A673 (cell line): ENCODE measurements around the gene COLEC12.

Experiments
- CTCF ChIP-seq: fragments of 300-800, 200-600 bp; sonication (generic); conservative IDR thresholded peaks from 2 replicates; pipeline ENCODE4 v1.5.1; 2017; ENCODE audit warnings: low read depth, mild to moderate bottlenecking, antibody characterized with exemption, low read length, moderate library complexity, mixed read lengths
- EZH2 ChIP-seq: fragments of 200-600 bp; sonication (generic); IDR thresholded peaks from 2 replicates; pipeline ENCODE4 v1.6.1; 2017; ENCODE audit warnings: borderline replicate concordance, low read depth, mild to moderate bottlenecking, mixed read lengths, antibody characterized with exemption, low read length; ENCODE audit not compliant: poor library complexity, severe bottlenecking

DNA sequence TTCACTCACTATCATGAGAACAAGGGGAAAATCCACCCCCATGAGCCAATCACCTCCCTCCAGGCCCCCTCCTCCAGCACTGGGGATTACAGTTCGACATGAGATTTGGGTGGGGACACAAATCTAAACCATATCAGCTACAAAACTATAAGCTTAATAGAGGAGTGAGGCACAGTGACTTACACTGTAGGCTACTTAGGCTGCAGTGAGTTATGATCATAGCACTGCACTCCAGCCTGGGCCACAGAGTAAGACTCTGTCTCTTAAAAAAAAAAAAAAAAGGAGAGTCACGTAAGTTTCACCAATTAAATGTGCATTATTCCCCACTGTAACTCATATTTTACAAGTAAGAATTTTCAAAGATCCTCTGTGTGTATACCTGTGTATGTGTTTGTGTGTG, 26.2 kb upstream of the COLEC12 start:
- TF ChIP-seq CTCF (no peak), EZH2 (no peak)
